DOHH2 (cell line): ENCODE measurements around the gene MADCAM1.

Experiments
- H3F3A ChIP-seq: fragments of 200-600 bp; sonication (generic), shearing (Covaris generic); 2 replicates; pipeline ENCODE4 v1.6.0; 2016; ENCODE audit warnings: antibody characterized with exemption, mild to moderate bottlenecking; ENCODE audit not compliant: control insufficient read depth, insufficient read depth
- H3K27ac ChIP-seq: fragments of 200-600 bp; sonication (generic); 2 replicates; pipeline ENCODE4 v1.5.1; 2014; ENCODE audit warnings: low read depth, mild to moderate bottlenecking, low read length, moderate library complexity
- H3K27me3 ChIP-seq: fragments of 200-600 bp; sonication (generic); 2 replicates; pipeline ENCODE4 v1.6.1; 2014; ENCODE audit warnings: mild to moderate bottlenecking, low read length, mixed read lengths; ENCODE audit not compliant: control insufficient read depth
- H3K36me3 ChIP-seq: fragments of 200-600 bp; sonication (generic); 2 replicates; pipeline ENCODE4 v1.6.1; 2014; ENCODE audit warnings: mild to moderate bottlenecking, low read length, moderate library complexity, mixed read lengths; ENCODE audit not compliant: control insufficient read depth
- H3K4me1 ChIP-seq: fragments of 200-600 bp; sonication (generic); 2 replicates; pipeline ENCODE4 v1.6.1; 2014; ENCODE audit warnings: mild to moderate bottlenecking, low read length, mixed read lengths; ENCODE audit not compliant: control insufficient read depth
- H3K4me2 ChIP-seq: fragments of 200-600 bp; sonication (generic); 2 replicates; pipeline ENCODE4 v1.6.0; 2014; ENCODE audit warnings: mild to moderate bottlenecking, low read length, moderate library complexity
- H3K4me3 ChIP-seq: fragments of 200-600 bp; sonication (generic); 2 replicates; pipeline ENCODE4 v1.5.1; 2014; ENCODE audit warnings: mild to moderate bottlenecking, low read length, mixed read lengths
- H3K79me2 ChIP-seq: fragments of 200-600 bp; sonication (generic); 2 replicates; pipeline ENCODE4 v1.6.1; 2014; ENCODE audit warnings: mild to moderate bottlenecking, low read length, mixed read lengths; ENCODE audit not compliant: control insufficient read depth
- H3K9me2 ChIP-seq: fragments of 200-600 bp; sonication (generic); replicated peaks from 2 replicates; pipeline ENCODE4 v1.6.1; 2014; ENCODE audit warnings: mild to moderate bottlenecking, low read length, mixed read lengths; ENCODE audit not compliant: control insufficient read depth
- H3K9me3 ChIP-seq: fragments of 200-600 bp; sonication (generic); 2 replicates; pipeline ENCODE4 v1.6.1; 2014; ENCODE audit warnings: antibody characterized with exemption, low read length, mixed read lengths; ENCODE audit not compliant: control insufficient read depth, insufficient read depth
- H4K20me1 ChIP-seq: fragments of 200-600 bp; sonication (generic); 2 replicates; pipeline ENCODE4 v1.6.0; 2014; ENCODE audit warnings: low read depth, mild to moderate bottlenecking, antibody characterized with exemption, low read length, moderate library complexity; ENCODE audit not compliant: control insufficient read depth, insufficient read depth
- CTCF ChIP-seq: fragments of 200-600 bp; sonication (generic); IDR thresholded peaks from one replicate; pipeline ENCODE4 v1.5.1; 2014; ENCODE audit warnings: antibody characterized with exemption, mild to moderate bottlenecking, low read depth, low read length; ENCODE audit not compliant: poor library complexity, severe bottlenecking
- EZH2phosphoT487 ChIP-seq: fragments of 200-600 bp; sonication (generic); IDR thresholded peaks from 2 replicates; pipeline ENCODE4 v1.6.1; 2017; ENCODE audit warnings: borderline replicate concordance, mild to moderate bottlenecking, antibody characterized with exemption, low read length, moderate library complexity, mixed read lengths

MADCAM1 gene

DNA sequence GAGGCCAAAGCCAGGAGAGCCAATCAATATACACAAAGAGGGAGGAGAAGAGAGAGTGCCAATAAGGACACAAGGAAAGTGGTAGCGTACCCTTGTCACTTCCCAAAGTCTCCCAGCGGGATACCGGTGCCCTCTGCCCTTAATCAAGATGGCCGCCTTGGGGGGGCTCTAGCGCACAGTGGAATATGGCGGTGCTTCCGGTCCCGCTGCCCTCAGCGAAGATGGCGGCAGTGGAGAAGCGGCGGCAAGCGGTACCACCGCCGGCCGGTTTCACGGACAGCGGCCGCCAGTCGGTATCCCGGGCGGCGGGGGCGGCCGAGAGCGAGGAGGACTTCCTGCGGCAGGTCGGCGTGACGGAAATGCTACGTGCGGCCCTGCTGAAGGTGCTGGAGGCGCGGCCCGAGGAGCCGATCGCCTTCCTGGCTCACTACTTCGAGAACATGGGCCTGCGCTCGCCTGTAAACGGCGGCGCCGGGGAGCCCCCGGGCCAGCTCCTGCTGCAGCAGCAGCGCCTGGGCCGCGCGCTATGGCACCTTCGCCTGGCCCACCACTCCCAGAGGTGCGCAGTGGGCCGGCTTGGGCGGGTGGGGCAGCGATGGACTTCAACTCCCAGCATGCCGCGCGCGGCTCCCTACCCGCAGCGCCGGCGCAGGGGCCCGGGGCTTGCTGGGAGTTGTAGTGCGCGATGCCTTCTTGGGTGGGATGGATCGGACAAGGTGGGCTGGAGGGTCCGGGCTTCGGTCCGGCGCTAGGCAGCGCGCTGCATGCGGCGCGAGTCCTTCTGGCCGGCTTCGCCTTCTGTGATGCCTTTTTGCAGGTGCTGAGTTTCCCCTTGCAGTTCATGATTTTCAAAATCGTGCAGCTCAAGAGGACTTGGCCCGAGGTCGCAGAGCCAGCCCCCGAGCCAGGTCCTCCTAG lies 11.3 kb downstream of the MADCAM1 start, which contains the start of gene TPGS1:
TPGS1 (plus strand) TSS at position 212 of the 918 bp plus-strand sequence; CDS start at position 222, 10 bp downstream.
- no peaks in the 10 kb centered on the region for H4K20me1 ChIP-seq
- peak within 1 kb of the TSS; percentile 81 for H3K4me3 ChIP-seq
- H3K4me2 ChIP-seq = peak within 1 kb of the TSS; percentile 94
- H3K9me3 ChIP-seq = no peaks in the 10 kb centered on the region
- peaks cover 2% of the 10 kb centered on the region; the same call in 1 of the 2 replicates for H3F3A ChIP-seq
- peak within 1 kb of the TSS; percentile 82 for H3K27ac ChIP-seq
- peaks cover 20% of the 10 kb centered on the region for H3K79me2 ChIP-seq
- H3K4me1 ChIP-seq = peaks cover 39% of the 10 kb centered on the region
- H3K27me3 ChIP-seq = no peaks in the 10 kb centered on the region
- H3K36me3 ChIP-seq = peaks cover 6% of the 10 kb centered on the region; the same call in 1 of the 2 replicates
- TF ChIP-seq EZH2phosphoT487 (no peak), CTCF (no peak)
- no peaks in the 10 kb centered on the region for H3K9me2 ChIP-seq

- no peaks in the 10 kb centered on the region for H3K27me3 ChIP-seq
- peak overlapping the region; percentile 81 for H3K4me3 ChIP-seq
- H3K9me2 ChIP-seq = no peaks in the 10 kb centered on the region
- H3K79me2 ChIP-seq = peaks cover 20% of the 10 kb centered on the region
- H3F3A ChIP-seq = peaks cover 2% of the 10 kb centered on the region; the same call in 1 of the 2 replicates
- H3K4me2 ChIP-seq = peak overlapping the region; percentile 94
- peaks cover 33% of the 10 kb centered on the region for H3K4me1 ChIP-seq
- TF ChIP-seq CTCF (no peak), EZH2phosphoT487 (no peak)
- no peak overlapping the region for H3K27ac ChIP-seq
- peaks cover 6% of the 10 kb centered on the region; the same call in 1 of the 2 replicates for H3K36me3 ChIP-seq
- no peaks in the 10 kb centered on the region for H3K9me3 ChIP-seq
- H4K20me1 ChIP-seq = no peaks in the 10 kb centered on the region
Observed at GRCh38 chr19:508204-509150, 12.2 kb downstream of the MADCAM1 start.

GRCh38 chr19:510606-511100 lies 14.4 kb downstream of the MADCAM1 start:
- Histone ChIP-seq H3K27ac (peak overlapping the region; percentile 68), H3K36me3 (peaks cover 11% of the 10 kb centered on the region; the same call in 1 of the 2 replicates), H3K9me2 (no peaks in the 10 kb centered on the region), H3K9me3 (no peaks in the 10 kb centered on the region), H3K79me2 (peaks cover 20% of the 10 kb centered on the region), H3K4me1 (peaks cover 33% of the 10 kb centered on the region), H3K4me3 (peak overlapping the region; percentile 57), H3F3A (peaks cover 2% of the 10 kb centered on the region; the same call in 1 of the 2 replicates), H3K27me3 (no peaks in the 10 kb centered on the region), H3K4me2 (peak overlapping the region; percentile 67), H4K20me1 (no peaks in the 10 kb centered on the region)
- TF ChIP-seq EZH2phosphoT487 (no peak), CTCF (peak; percentile 99)
